ENCODE results near the gene NELL1. TPM values are rescaled to one million over a fixed set of nuclear protein-coding genes. Genes with fewer than 3 reads are reported as not detected.

The NELL1 gene
- polyA plus RNA-seq, 1 experiment = not detected

DNA sequence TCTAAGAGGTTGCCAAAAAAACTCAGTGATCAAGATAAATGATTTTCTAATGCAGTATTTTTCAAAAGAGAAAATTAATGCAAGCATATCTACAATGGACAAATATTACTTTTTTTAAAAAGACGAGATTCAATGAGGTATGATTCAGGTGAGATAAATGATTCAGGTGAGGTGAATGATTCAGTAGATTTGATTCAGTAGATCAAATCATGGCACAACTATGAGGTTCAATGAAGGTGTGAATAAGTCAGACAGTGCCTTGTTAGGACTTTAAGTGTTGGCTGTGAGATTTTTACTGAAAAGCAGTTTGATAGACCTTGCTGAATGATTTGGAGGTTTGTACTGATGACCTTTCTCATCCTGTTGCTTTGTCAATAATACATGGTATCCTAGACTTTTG lies 742.2 kb downstream of the NELL1 start:
- H3K9me3 ChIP-seq (ENCODE audit: control insufficient read depth, insufficient read depth, low read length) = peaks cover 5% of the 10 kb centered on the region; the same call in 1 of the 2 replicates
- H3K27me3 ChIP-seq (ENCODE audit: control insufficient read depth, insufficient read depth, low read length) = no peaks in the 10 kb centered on the region
- no peak for DNase-seq (ENCODE audit: low read depth, low spot score)
- TF ChIP-seq, protein P1, sequence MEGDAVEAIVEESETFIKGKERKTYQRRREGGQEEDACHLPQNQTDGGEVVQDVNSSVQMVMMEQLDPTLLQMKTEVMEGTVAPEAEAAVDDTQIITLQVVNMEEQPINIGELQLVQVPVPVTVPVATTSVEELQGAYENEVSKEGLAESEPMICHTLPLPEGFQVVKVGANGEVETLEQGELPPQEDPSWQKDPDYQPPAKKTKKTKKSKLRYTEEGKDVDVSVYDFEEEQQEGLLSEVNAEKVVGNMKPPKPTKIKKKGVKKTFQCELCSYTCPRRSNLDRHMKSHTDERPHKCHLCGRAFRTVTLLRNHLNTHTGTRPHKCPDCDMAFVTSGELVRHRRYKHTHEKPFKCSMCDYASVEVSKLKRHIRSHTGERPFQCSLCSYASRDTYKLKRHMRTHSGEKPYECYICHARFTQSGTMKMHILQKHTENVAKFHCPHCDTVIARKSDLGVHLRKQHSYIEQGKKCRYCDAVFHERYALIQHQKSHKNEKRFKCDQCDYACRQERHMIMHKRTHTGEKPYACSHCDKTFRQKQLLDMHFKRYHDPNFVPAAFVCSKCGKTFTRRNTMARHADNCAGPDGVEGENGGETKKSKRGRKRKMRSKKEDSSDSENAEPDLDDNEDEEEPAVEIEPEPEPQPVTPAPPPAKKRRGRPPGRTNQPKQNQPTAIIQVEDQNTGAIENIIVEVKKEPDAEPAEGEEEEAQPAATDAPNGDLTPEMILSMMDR (IDR thresholded peaks at IDR 0.05; ENCODE audit: low read depth, low read length) = no peak
- ChIA-PET CTCF (no interaction called here), POLR2A (no interaction called here)
- no peak overlapping the region for H3K4me3 ChIP-seq (ENCODE audit: low read depth, low read length)
- H3K27ac ChIP-seq (ENCODE audit: low read depth, low read length) = no peak overlapping the region

- TF ChIP-seq, protein P1 (IDR thresholded peaks at IDR 0.05; ENCODE audit: low read depth, low read length) = no peak
- no peak for DNase-seq (ENCODE audit: low read depth, low spot score)
- ChIA-PET CTCF (no interaction called here), POLR2A (no interaction called here)
- Histone ChIP-seq H3K27ac (ENCODE audit: low read depth, low read length) (no peak overlapping the region), H3K9me3 (ENCODE audit: control insufficient read depth, insufficient read depth, low read length) (peaks cover 2% of the 10 kb centered on the region; the same call in 1 of the 2 replicates), H3K4me3 (ENCODE audit: low read depth, low read length) (no peak overlapping the region), H3K27me3 (ENCODE audit: control insufficient read depth, insufficient read depth, low read length) (no peaks in the 10 kb centered on the region)
Measured at GRCh38 chr11:21412652-21413383, 743.4 kb downstream of the NELL1 start.

GRCh38 chr11:21414953-21415352 lies 745.6 kb downstream of the NELL1 start:
- Histone ChIP-seq H3K9me3 (ENCODE audit: control insufficient read depth, insufficient read depth, low read length) (peaks cover 2% of the 10 kb centered on the region; the same call in 1 of the 2 replicates), H3K4me3 (ENCODE audit: low read depth, low read length) (no peak overlapping the region), H3K27me3 (ENCODE audit: control insufficient read depth, insufficient read depth, low read length) (no peaks in the 10 kb centered on the region), H3K27ac (ENCODE audit: low read depth, low read length) (no peak overlapping the region)
- ChIA-PET CTCF (no interaction called here), POLR2A (no interaction called here)
- TF ChIP-seq, protein P1 (IDR thresholded peaks at IDR 0.05; ENCODE audit: low read depth, low read length) = no peak
- no peak for DNase-seq (ENCODE audit: low read depth, low spot score)

DNA sequence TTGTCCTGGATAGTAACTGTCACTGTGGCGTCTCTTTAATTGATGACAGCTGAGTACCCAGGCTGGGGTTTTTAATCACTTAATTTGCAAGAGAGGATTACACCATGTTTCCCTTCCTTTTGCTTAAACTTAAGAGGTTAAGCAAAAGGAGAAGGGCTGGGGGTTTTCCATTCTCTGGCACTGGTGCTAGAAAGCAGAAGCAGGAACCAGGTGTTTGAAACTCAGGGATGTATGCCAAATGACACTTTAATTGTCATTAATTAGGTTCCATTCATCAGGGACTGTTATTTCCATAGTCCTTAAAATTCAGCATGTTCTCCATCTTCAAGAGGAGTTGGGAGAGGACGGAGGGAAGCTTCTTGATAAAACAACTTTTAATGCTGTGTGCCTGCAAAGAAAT lies 746.2 kb downstream of the NELL1 start:
- POLR2A ChIA-PET = no interaction called here
- DNase-seq (ENCODE audit: low read depth, low spot score) = no peak
- Histone ChIP-seq H3K4me3 (ENCODE audit: low read depth, low read length) (no peak overlapping the region), H3K9me3 (ENCODE audit: control insufficient read depth, insufficient read depth, low read length) (peaks cover 1% of the 10 kb centered on the region; the same call in 1 of the 2 replicates), H3K27ac (ENCODE audit: low read depth, low read length) (no peak overlapping the region), H3K27me3 (ENCODE audit: control insufficient read depth, insufficient read depth, low read length) (no peaks in the 10 kb centered on the region)
- TF ChIP-seq, protein P1 (IDR thresholded peaks at IDR 0.05; ENCODE audit: low read depth, low read length) = no peak
- CTCF ChIA-PET = no interaction called here

DNA sequence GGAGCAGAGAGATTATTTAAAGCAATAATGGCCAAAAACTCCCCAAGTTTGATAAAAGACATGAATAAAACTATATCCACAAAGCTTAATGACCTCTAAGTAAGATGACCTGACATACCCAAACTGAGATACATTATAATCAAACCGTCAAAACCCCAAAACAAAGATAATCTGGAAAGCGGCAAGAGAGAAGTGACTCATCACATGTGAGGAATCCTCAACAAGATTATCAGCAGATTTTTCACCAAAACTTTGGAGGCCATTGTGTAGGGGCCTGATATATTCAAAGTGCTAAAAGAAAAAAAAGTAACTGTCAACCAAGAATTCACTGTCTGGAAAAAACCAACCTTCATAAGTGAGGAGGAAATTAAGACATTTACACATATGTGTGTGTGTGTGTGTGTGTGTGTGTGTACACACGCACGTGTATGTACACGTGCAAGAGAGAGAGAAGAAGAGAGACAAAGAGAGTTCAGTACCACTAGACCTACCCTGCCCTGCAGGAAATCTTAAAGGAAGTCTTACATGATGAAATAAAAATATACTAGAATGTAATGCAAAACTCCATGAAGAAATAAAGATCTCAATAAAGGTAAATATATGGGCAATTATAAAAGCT lies 752.4 kb downstream of the NELL1 start:
- TF ChIP-seq, protein P1 (IDR thresholded peaks at IDR 0.05; ENCODE audit: low read depth, low read length) = no peak
- ChIA-PET CTCF (no interaction called here), POLR2A (no interaction called here)
- Histone ChIP-seq H3K4me3 (ENCODE audit: low read depth, low read length) (no peak overlapping the region), H3K9me3 (ENCODE audit: control insufficient read depth, insufficient read depth, low read length) (peaks cover 2% of the 10 kb centered on the region; the same call in 1 of the 2 replicates), H3K27me3 (ENCODE audit: control insufficient read depth, insufficient read depth, low read length) (no peaks in the 10 kb centered on the region), H3K27ac (ENCODE audit: low read depth, low read length) (no peak overlapping the region)
- no peak for DNase-seq (ENCODE audit: low read depth, low spot score)
